Caco-2 (cell line): ENCODE data around the gene CLEC3B. TPM values are rescaled to one million over a fixed set of nuclear protein-coding genes. Genes with fewer than 3 reads are reported as not detected.

Experiments used
- BruUV-seq: library from RNA; stranded (reverse); fragments of 400-500 nt; replicated peaks from 2 replicates; lab custom pipeline; 2021; lab: Mats Ljungman, UMichigan
- CTCF ChIA-PET: fragments of 300-600 bp; sonication (Branson Sonifier 250); formaldehyde crosslinking; loops from one replicate; lab custom pipeline; 2022; ENCODE audit warnings: antibody characterized with exemption; lab: Charles Lee
- POLR2A ChIA-PET: fragments of 300-600 bp; sonication (Branson Sonifier 250); formaldehyde crosslinking; loops from one replicate; lab custom pipeline; 2022; ENCODE audit warnings: antibody characterized with exemption; lab: Charles Lee
- DNase-seq, 2 experiments: peaks; one replicate each; pipeline versions ENCODE4 v3.0.0 to v3.0.0-alpha.2; 2020 to 2022
- H3K27me3 ChIP-seq: replicated peaks from 2 replicates; pipeline ENCODE4 v1.6.0; 2011; ENCODE audit warnings: low read length; ENCODE audit not compliant: control insufficient read depth, insufficient read depth
- H3K36me3 ChIP-seq: 2 replicates; pipeline ENCODE4 v1.5.1; 2011; ENCODE audit warnings: low read length; ENCODE audit not compliant: control insufficient read depth, insufficient read depth
- H3K4me1 ChIP-seq: fragments of 250-450 bp; sonication (Bioruptor Pico); 2 replicates; pipeline ENCODE4 v1.5.1; 2020; ENCODE audit warnings: mild to moderate bottlenecking
- H3K4me3 ChIP-seq: 2 replicates; pipeline ENCODE4 v1.5.1; 2011; ENCODE audit warnings: low read depth, mild to moderate bottlenecking, control low read depth, low read length
- H3K9me3 ChIP-seq: fragments of 250-450 bp; sonication (Bioruptor Pico); 2 replicates; pipeline ENCODE4 v1.5.1; 2020; ENCODE audit warnings: mild to moderate bottlenecking, moderate library complexity
- H3K27ac Mint-ChIP-seq: one replicate; pipeline ENCODE4 v1.8.0; 2022; ENCODE audit warnings: mixed read lengths; ENCODE audit not compliant: unreplicated experiment
- H3K27me3 Mint-ChIP-seq: one replicate; pipeline ENCODE4 v1.8.0; 2022; ENCODE audit warnings: mixed read lengths; ENCODE audit not compliant: insufficient read depth, unreplicated experiment
- H3K36me3 Mint-ChIP-seq: one replicate; pipeline ENCODE4 v1.8.0; 2022; ENCODE audit warnings: mild to moderate bottlenecking, mixed read lengths; ENCODE audit not compliant: insufficient read depth, unreplicated experiment
- H3K4me1 Mint-ChIP-seq: one replicate; pipeline ENCODE4 v1.8.0; 2022; ENCODE audit warnings: low read depth, mixed read lengths; ENCODE audit not compliant: unreplicated experiment
- H3K4me3 Mint-ChIP-seq: one replicate; pipeline ENCODE4 v1.8.0; 2022; ENCODE audit warnings: mild to moderate bottlenecking, moderate library complexity, mixed read lengths; ENCODE audit not compliant: unreplicated experiment
- H3K9me3 Mint-ChIP-seq: one replicate; pipeline ENCODE4 v1.8.0; 2022; ENCODE audit warnings: mixed read lengths; ENCODE audit not compliant: unreplicated experiment
- CTCF ChIP-seq, 2 experiments: fragments of 200-600 bp in 1 of 2; IDR thresholded peaks; 1 replicate in 1 of 2; 2 replicates in 1 of 2; pipeline versions ENCODE4 v1.5.1 to v1.8.0; 2011 to 2022; ENCODE audit warnings: antibody characterized with exemption in 1 of 2, control low read depth in 1 of 2, inconsistent platforms in 1 of 2, low read depth in 1 of 2, low read length in 1 of 2, mild to moderate bottlenecking in 1 of 2, moderate library complexity in 1 of 2; ENCODE audit not compliant: insufficient read depth in 1 of 2, severe bottlenecking in 1 of 2, unreplicated experiment in 1 of 2
- intact Hi-C: fragments of 100-400 bp; cut with micrococcal nuclease; formaldehyde crosslinking; loops from one replicate; pipeline ENCODE4 v1.10.0; 2022; ENCODE audit not compliant: unreplicated experiment
- total RNA-seq: library from RNA; stranded (reverse); gene quantifications from 2 replicates; pipeline ENCODE4 v1.2.3, GENCODE V29; 2022

Gene CLEC3B
- total RNA-seq, 1 experiment from 2014 or later: 1.1 TPM

GRCh38 chr3:45065373-45065720 is 39.2 kb downstream of the CLEC3B start:
- Mint-ChIP-seq H3K9me3 (no peaks in the 10 kb centered on the region), H3K4me3 (no peak overlapping the region), H3K36me3 (no peaks in the 10 kb centered on the region), H3K27me3 (no peaks in the 10 kb centered on the region), H3K27ac (no peak overlapping the region), H3K4me1 (no peaks in the 10 kb centered on the region)
- CTCF ChIA-PET: no interaction called here
- intact Hi-C loops: no loop called here
- Histone ChIP-seq H3K9me3 (no peaks in the 10 kb centered on the region), H3K27me3 (no peaks in the 10 kb centered on the region), H3K4me1 (no peaks in the 10 kb centered on the region), H3K4me3 (no peak overlapping the region), H3K36me3 (no peaks in the 10 kb centered on the region)
- POLR2A ChIA-PET: no interaction called here
- no TSS peak for BruUV-seq
- no peak for DNase-seq
- TF ChIP-seq CTCF (IDR thresholded peaks at IDR 0.05; ENCODE audit: insufficient read depth in 1 of 2, low read depth in 1 of 2, low read length in 1 of 2, severe bottlenecking in 1 of 2, unreplicated experiment in 1 of 2): no peak

- CTCF ChIA-PET: no interaction called here
- no peaks in the 10 kb centered on the region for H3K9me3 ChIP-seq
- Mint-ChIP-seq H3K9me3 (no peaks in the 10 kb centered on the region), H3K36me3 (no peaks in the 10 kb centered on the region), H3K4me3 (no peak overlapping the region), H3K27ac (no peak overlapping the region), H3K27me3 (no peaks in the 10 kb centered on the region), H3K4me1 (no peaks in the 10 kb centered on the region)
- H3K4me1 ChIP-seq: no peaks in the 10 kb centered on the region
- TF ChIP-seq CTCF (IDR thresholded peaks at IDR 0.05; ENCODE audit: insufficient read depth in 1 of 2, low read depth in 1 of 2, low read length in 1 of 2, severe bottlenecking in 1 of 2, unreplicated experiment in 1 of 2): no peak
- H3K27me3 ChIP-seq: no peaks in the 10 kb centered on the region
- POLR2A ChIA-PET: no interaction called here
- no peak for DNase-seq
- intact Hi-C loops: no loop called here
- BruUV-seq: no TSS peak
- H3K4me3 ChIP-seq: no peak overlapping the region
- no peaks in the 10 kb centered on the region for H3K36me3 ChIP-seq
Measured at GRCh38 chr3:45066109-45066801, 40.2 kb downstream of the CLEC3B start.

- Mint-ChIP-seq H3K27me3 (no peaks in the 10 kb centered on the region), H3K9me3 (no peaks in the 10 kb centered on the region), H3K4me3 (no peak overlapping the region), H3K36me3 (no peaks in the 10 kb centered on the region), H3K27ac (no peak overlapping the region), H3K4me1 (no peaks in the 10 kb centered on the region)
- POLR2A ChIA-PET: no interaction called here
- Histone ChIP-seq H3K9me3 (no peaks in the 10 kb centered on the region), H3K36me3 (no peaks in the 10 kb centered on the region), H3K4me1 (no peaks in the 10 kb centered on the region), H3K4me3 (no peak overlapping the region), H3K27me3 (no peaks in the 10 kb centered on the region)
- BruUV-seq: no TSS peak
- CTCF ChIA-PET: no interaction called here
- intact Hi-C loops: no loop called here
- no peak for TF ChIP-seq CTCF (IDR thresholded peaks at IDR 0.05; ENCODE audit: insufficient read depth in 1 of 2, low read depth in 1 of 2, low read length in 1 of 2, severe bottlenecking in 1 of 2, unreplicated experiment in 1 of 2)
- DNase-seq: no peak
Measured at GRCh38 chr3:45067486-45067885, 41.4 kb downstream of the CLEC3B start.
